MM.1S (cell line): Measurements from ENCODE around the gene KLF1.

Source experiments
- DNase-seq: peaks from one replicate; pipeline ENCODE4 v3.0.0-alpha.2; 2015
- H2AFZ ChIP-seq: fragments of 300-600 bp; sonication (generic); 2 replicates; pipeline ENCODE4 v1.6.0; 2016; ENCODE audit warnings: antibody characterized with exemption, low read length
- H3F3A ChIP-seq: fragments of 300-600 bp; sonication (generic); 2 replicates; pipeline ENCODE4 v1.6.1; 2016; ENCODE audit warnings: mild to moderate bottlenecking, antibody characterized with exemption, low read length, moderate library complexity, mixed read lengths; ENCODE audit not compliant: insufficient read depth
- H3K27ac ChIP-seq: fragments of 300-600 bp; sonication (generic); 2 replicates; pipeline ENCODE4 v1.5.1; 2016; ENCODE audit warnings: mild to moderate bottlenecking, low read length
- H3K27me3 ChIP-seq: fragments of 300-600 bp; sonication (generic); replicated peaks from 2 replicates; pipeline ENCODE4 v1.6.0; 2016; ENCODE audit warnings: low read length; ENCODE audit not compliant: insufficient read depth
- H3K36me3 ChIP-seq: fragments of 300-600 bp; sonication (generic); replicated peaks from 2 replicates; pipeline ENCODE4 v1.6.1; 2016; ENCODE audit warnings: mild to moderate bottlenecking, low read length, mixed read lengths; ENCODE audit not compliant: insufficient read depth
- H3K4me1 ChIP-seq: fragments of 300-600 bp; sonication (generic); 2 replicates; pipeline ENCODE4 v1.6.1; 2016; ENCODE audit warnings: low read length, mixed read lengths
- H3K4me2 ChIP-seq: fragments of 300-600 bp; sonication (generic); 2 replicates; pipeline ENCODE4 v1.6.0; 2016; ENCODE audit warnings: low read depth, low read length
- H3K4me3 ChIP-seq: fragments of 300-600 bp; sonication (generic); 2 replicates; pipeline ENCODE4 v1.5.1; 2016; ENCODE audit warnings: low read length, mixed read lengths
- H3K79me2 ChIP-seq: fragments of 300-600 bp; sonication (generic); 2 replicates; pipeline ENCODE4 v1.6.1; 2016; ENCODE audit warnings: mixed run types, low read length, mixed read lengths
- H3K9ac ChIP-seq: fragments of 300-600 bp; sonication (generic); 2 replicates; pipeline ENCODE4 v1.6.1; 2016; ENCODE audit warnings: low read length, mixed read lengths
- H3K9me2 ChIP-seq: fragments of 300-600 bp; sonication (generic); replicated peaks from 2 replicates; pipeline ENCODE4 v1.6.1; 2016; ENCODE audit warnings: mild to moderate bottlenecking, low read length, mixed read lengths; ENCODE audit not compliant: insufficient read depth
- H3K9me3 ChIP-seq: fragments of 300-600 bp; sonication (generic); replicated peaks from 2 replicates; pipeline ENCODE4 v1.6.1; 2016; ENCODE audit warnings: mild to moderate bottlenecking, low read length, mixed read lengths; ENCODE audit not compliant: insufficient read depth
- H4K20me1 ChIP-seq: fragments of 300-600 bp; sonication (generic); 2 replicates; pipeline ENCODE4 v1.6.1; 2016; ENCODE audit warnings: mild to moderate bottlenecking, low read length, moderate library complexity, mixed read lengths; ENCODE audit not compliant: insufficient read depth
- CTCF ChIP-seq: fragments of 300-600 bp; sonication (generic); IDR thresholded peaks from 2 replicates; pipeline ENCODE4 v1.5.1; 2016; ENCODE audit warnings: antibody characterized with exemption, low read length, mixed read lengths
- EZH2 ChIP-seq: fragments of 300-600 bp; sonication (generic); optimal IDR thresholded peaks from 2 replicates; pipeline ENCODE3; 2017; ENCODE audit warnings: low read depth, mild to moderate bottlenecking, antibody characterized with exemption, low read length, mixed read lengths
- EZH2phosphoT487 ChIP-seq: fragments of 300-600 bp; sonication (generic); IDR thresholded peaks from 2 replicates; pipeline ENCODE4 v1.6.1; 2018; ENCODE audit warnings: antibody characterized with exemption, low read length

KLF1 gene

GRCh38 chr19:12834976-12835757 lies 51.8 kb downstream of the KLF1 start:
- H3K27me3 ChIP-seq, result peaks cover 78% of the 10 kb centered on the region
- H2AFZ ChIP-seq, result no peak overlapping the region
- no peaks in the 10 kb centered on the region for H4K20me1 ChIP-seq
- H3K9ac ChIP-seq, result no peak overlapping the region
- peaks cover 3% of the 10 kb centered on the region; the same call in 1 of the 2 replicates for H3K4me1 ChIP-seq
- no peak overlapping the region for H3K27ac ChIP-seq
- TF ChIP-seq CTCF (no peak), EZH2 (no peak), EZH2phosphoT487 (no peak)
- H3K79me2 ChIP-seq, result no peaks in the 10 kb centered on the region
- no peaks in the 10 kb centered on the region for H3K9me3 ChIP-seq
- no peak for DNase-seq
- no peaks in the 10 kb centered on the region for H3K9me2 ChIP-seq
- no peak overlapping the region for H3K4me2 ChIP-seq
- no peaks in the 10 kb centered on the region for H3F3A ChIP-seq
- no peak overlapping the region for H3K4me3 ChIP-seq
- H3K36me3 ChIP-seq, result no peaks in the 10 kb centered on the region

GRCh38 chr19:12834566-12834943 lies 52.4 kb downstream of the KLF1 start, which contains the start of gene RTBDN:
Gene RTBDN, minus strand, starts transcription at chr19:12834579. Its CDS starts 4,600 bp downstream, at chr19:12829979.
- Histone ChIP-seq H3K9me2 (no peaks in the 10 kb centered on the region), H3K27ac (no peak within 1 kb of the TSS), H3K9me3 (no peaks in the 10 kb centered on the region), H3K4me3 (peak within 1 kb of the TSS; percentile 37; the same call in 1 of the 2 replicates), H4K20me1 (no peaks in the 10 kb centered on the region), H3K9ac (no peak within 1 kb of the TSS), H3K4me2 (peak within 1 kb of the TSS; percentile 71), H3K27me3 (peaks cover 78% of the 10 kb centered on the region), H3K36me3 (no peaks in the 10 kb centered on the region), H2AFZ (no peak within 1 kb of the TSS), H3F3A (no peaks in the 10 kb centered on the region), H3K4me1 (peaks cover 3% of the 10 kb centered on the region; the same call in 1 of the 2 replicates), H3K79me2 (no peaks in the 10 kb centered on the region)
- no peak for DNase-seq
- TF ChIP-seq CTCF, result no peak
- no peak for TF ChIP-seq EZH2
- TF ChIP-seq EZH2phosphoT487, result no peak
